Endothelial cell of umbilical vein (primary cell): ENCODE measurements around the gene NDFIP1. TPM values are rescaled to one million over a fixed set of nuclear protein-coding genes. Genes with fewer than 3 reads are reported as not detected.

Experiments used
- BruUV-seq: library from RNA; stranded (reverse); fragments of 400-500 nt; replicated peaks from 2 replicates; lab custom pipeline; 2021; lab: Mats Ljungman, UMichigan
- CTCF ChIA-PET: fragments of 300-600, 350-600 bp; sonication (Branson Sonifier 250); formaldehyde crosslinking; loops from one replicate; lab custom pipeline; 2021; ENCODE audit warnings: antibody characterized with exemption, inconsistent platforms; lab: Charles Lee
- POLR2A ChIA-PET: fragments of 300-600, 350-600 bp; sonication (Branson Sonifier 250); formaldehyde crosslinking; loops from one replicate; lab custom pipeline; 2021; ENCODE audit warnings: antibody characterized with exemption, inconsistent platforms; lab: Charles Lee
- DNase-seq: peaks from one replicate; pipeline ENCODE4 v3.0.0-alpha.2; 2011; ENCODE audit warnings: low read depth, low spot score
- FAIRE-seq: peaks from 2 replicates; lab custom pipeline; 2011; peaks lifted over from hg19 to GRCh38; lab: Jason Lieb, UNC
- H2AFZ ChIP-seq: 2 replicates; pipeline ENCODE4 v1.6.0; 2012; ENCODE audit warnings: low read depth, low read length, control low read depth, inconsistent platforms
- H3K27ac ChIP-seq: 2 replicates; pipeline ENCODE4 v1.5.1; 2011; ENCODE audit warnings: low read depth, mild to moderate bottlenecking, control low read depth, low read length, moderate library complexity; ENCODE audit not compliant: insufficient read depth
- H3K27me3 ChIP-seq, 2 experiments: 2 replicates each; pipeline versions ENCODE4 v1.6.0 to v1.6.1; 2011; ENCODE audit warnings: low read length in 2 of 2, mixed read lengths in 1 of 2; ENCODE audit not compliant: control insufficient read depth in 2 of 2, insufficient read depth in 2 of 2
- H3K36me3 ChIP-seq, 2 experiments: 2 replicates in 1 of 2; 3 replicates in 1 of 2; pipeline ENCODE4 v1.5.1; 2011; ENCODE audit warnings: low read length in 2 of 2, mild to moderate bottlenecking in 1 of 2, moderate library complexity in 1 of 2; ENCODE audit not compliant: control insufficient read depth in 2 of 2, insufficient read depth in 2 of 2; ENCODE audit errors: extremely low read depth in 1 of 2
- H3K4me1 ChIP-seq: 3 replicates; pipeline ENCODE4 v1.5.1; 2011; ENCODE audit warnings: mild to moderate bottlenecking, low read length; ENCODE audit not compliant: control insufficient read depth, insufficient read depth; ENCODE audit errors: extremely low read depth
- H3K4me2 ChIP-seq: 2 replicates; pipeline ENCODE4 v1.6.1; 2011; ENCODE audit warnings: low read length, control low read depth, mixed read lengths; ENCODE audit not compliant: insufficient read depth
- H3K4me3 ChIP-seq, 3 experiments: fragments of 200-600 bp in 1 of 3; sonication (generic), shearing (Covaris generic) in 1 of 3; replicated peaks in 1 of 3; 2 replicates each; pipeline ENCODE4 v1.5.1; 2011 to 2016; ENCODE audit warnings: control low read depth in 3 of 3, low read length in 3 of 3, mild to moderate bottlenecking in 2 of 3, inconsistent platforms in 1 of 3, low read depth in 1 of 3, moderate library complexity in 1 of 3; ENCODE audit not compliant: insufficient read depth in 1 of 3
- H3K79me2 ChIP-seq: 2 replicates; pipeline ENCODE4 v1.6.0; 2012; ENCODE audit warnings: low read length, inconsistent platforms; ENCODE audit not compliant: control insufficient read depth, insufficient read depth
- H3K9ac ChIP-seq: replicated peaks from 2 replicates; pipeline ENCODE3; 2011; ENCODE audit warnings: low read length, control low read depth; ENCODE audit not compliant: insufficient read depth; ENCODE audit errors: extremely low read depth
- H3K9me1 ChIP-seq: replicated peaks from 3 replicates; pipeline ENCODE4 v1.6.0; 2011; ENCODE audit warnings: mild to moderate bottlenecking, low read length; ENCODE audit not compliant: control insufficient read depth, insufficient read depth; ENCODE audit errors: extremely low read depth
- H3K9me3 ChIP-seq: replicated peaks from 2 replicates; pipeline ENCODE4 v1.5.1; 2012; ENCODE audit warnings: low read length, inconsistent platforms; ENCODE audit not compliant: control insufficient read depth, insufficient read depth
- H4K20me1 ChIP-seq: replicated peaks from 2 replicates; pipeline ENCODE3; 2011; ENCODE audit warnings: mild to moderate bottlenecking, low read length; ENCODE audit not compliant: control insufficient read depth, insufficient read depth; ENCODE audit errors: extremely low read depth
- EZH2 ChIP-seq: IDR thresholded peaks from 2 replicates; pipeline ENCODE4 v1.6.1; 2012; ENCODE audit warnings: borderline replicate concordance, low read depth, mild to moderate bottlenecking, moderate library complexity, low read length, inconsistent platforms; ENCODE audit not compliant: severe bottlenecking
- FOS ChIP-seq: IDR thresholded peaks from 2 replicates; pipeline ENCODE4 v1.6.1; 2011; ENCODE audit warnings: mild to moderate bottlenecking, low read length, moderate library complexity, borderline replicate concordance; ENCODE audit not compliant: insufficient read depth
- GATA2 ChIP-seq: IDR thresholded peaks from 2 replicates; pipeline ENCODE4 v1.7.0; 2011; ENCODE audit warnings: low read depth, mild to moderate bottlenecking, moderate library complexity, mixed read lengths, low read length; ENCODE audit not compliant: insufficient read length, insufficient read depth
- JUN ChIP-seq: IDR thresholded peaks from 2 replicates; pipeline ENCODE4 v1.6.1; 2011; ENCODE audit warnings: borderline replicate concordance, low read depth; ENCODE audit not compliant: insufficient read length, insufficient read depth
- MYC ChIP-seq: IDR thresholded peaks from one replicate; pipeline ENCODE4 v1.6.1; 2011; ENCODE audit warnings: mild to moderate bottlenecking, low read depth, low read length
- POLR2A ChIP-seq: IDR thresholded peaks from 2 replicates; pipeline ENCODE4 v1.6.1; 2012; ENCODE audit warnings: low read depth, mild to moderate bottlenecking, control low read depth, low read length
- POLR2AphosphoS5 ChIP-seq: IDR thresholded peaks from 2 replicates; pipeline ENCODE4 v1.6.1; 2012; ENCODE audit warnings: low read depth, mild to moderate bottlenecking, control low read depth, low read length, moderate library complexity; ENCODE audit not compliant: insufficient read depth
- dilution Hi-C: fragments of 300-500 bp; cut with MboI; formaldehyde crosslinking; loops from one replicate; pipeline ENCODE4 v1.15.0; 2019; ENCODE audit warnings: low sequenced_read_pairs; ENCODE audit not compliant: extremely low pct_ligation_motif_present
- intact Hi-C: fragments of 100-400 bp; cut with micrococcal nuclease; formaldehyde crosslinking; loops from one replicate; pipeline ENCODE4 v1.10.0; 2022
- polyA plus RNA-seq, 4 experiments: library from polyadenylated mRNA; depleted of rRNA in 3 of 4; stranded (reverse) in 3 of 4; unstranded in 1 of 4; fragments of >200 nt; gene quantifications; 2 replicates each; pipeline versions ENCODE4 v1.2.1 to v1.2.3, GENCODE V29; 2011 to 2012; ENCODE audit warnings: missing spikeins in 1 of 4
- total RNA-seq: library from RNA; stranded (reverse); gene quantifications from 2 replicates; pipeline ENCODE4 v1.2.3, GENCODE V29; 2021
- TF ChIP-seq, protein P1 (sequence below), 2 donors: IDR thresholded peaks; 1 replicate in 1 of 2; 2 replicates in 1 of 2; pipeline ENCODE4 v1.5.1; 2011; ENCODE audit warnings: low read length in 2 of 2, mild to moderate bottlenecking in 2 of 2, moderate library complexity in 2 of 2, control low read depth in 1 of 2, inconsistent platforms in 1 of 2, low read depth in 1 of 2; ENCODE audit not compliant: insufficient read depth in 1 of 2; ENCODE audit errors: extremely low read depth in 1 of 2
- TF ChIP-seq, protein P2 (sequence below): IDR thresholded peaks from 2 replicates; pipeline ENCODE4 v1.6.1; 2011; ENCODE audit not compliant: insufficient read depth, insufficient read length

Gene NDFIP1
- total and polyA plus RNA-seq, 2 donors (not counting 3 experiments of a cell fraction or from before 2014, with no cell fraction given): 12.3 to 42.6 TPM

GRCh38 chr5:142120247-142120935 is 11.8 kb downstream of the NDFIP1 start:
- FAIRE-seq (no peak), DNase-seq (peak; percentile 48)
- Histone ChIP-seq H3K4me3 (no peak overlapping the region), H3K9me1 (no peaks in the 10 kb centered on the region), H3K27me3 (no peaks in the 10 kb centered on the region), H3K9me3 (no peaks in the 10 kb centered on the region), H4K20me1 (peaks cover 18% of the 10 kb centered on the region), H3K4me2 (no peak overlapping the region), H3K36me3 (peaks cover 0 to 5% of the 10 kb centered on the region in 2 experiments), H3K79me2 (peaks cover 89% of the 10 kb centered on the region), H2AFZ (no peak overlapping the region), H3K9ac (no peak overlapping the region), H3K4me1 (peaks cover 13% of the 10 kb centered on the region), H3K27ac (no peak overlapping the region)
- BruUV-seq: no TSS peak
- intact Hi-C loops: no loop called here
- TF ChIP-seq, protein P1, sequence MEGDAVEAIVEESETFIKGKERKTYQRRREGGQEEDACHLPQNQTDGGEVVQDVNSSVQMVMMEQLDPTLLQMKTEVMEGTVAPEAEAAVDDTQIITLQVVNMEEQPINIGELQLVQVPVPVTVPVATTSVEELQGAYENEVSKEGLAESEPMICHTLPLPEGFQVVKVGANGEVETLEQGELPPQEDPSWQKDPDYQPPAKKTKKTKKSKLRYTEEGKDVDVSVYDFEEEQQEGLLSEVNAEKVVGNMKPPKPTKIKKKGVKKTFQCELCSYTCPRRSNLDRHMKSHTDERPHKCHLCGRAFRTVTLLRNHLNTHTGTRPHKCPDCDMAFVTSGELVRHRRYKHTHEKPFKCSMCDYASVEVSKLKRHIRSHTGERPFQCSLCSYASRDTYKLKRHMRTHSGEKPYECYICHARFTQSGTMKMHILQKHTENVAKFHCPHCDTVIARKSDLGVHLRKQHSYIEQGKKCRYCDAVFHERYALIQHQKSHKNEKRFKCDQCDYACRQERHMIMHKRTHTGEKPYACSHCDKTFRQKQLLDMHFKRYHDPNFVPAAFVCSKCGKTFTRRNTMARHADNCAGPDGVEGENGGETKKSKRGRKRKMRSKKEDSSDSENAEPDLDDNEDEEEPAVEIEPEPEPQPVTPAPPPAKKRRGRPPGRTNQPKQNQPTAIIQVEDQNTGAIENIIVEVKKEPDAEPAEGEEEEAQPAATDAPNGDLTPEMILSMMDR (IDR thresholded peaks at IDR 0.05; ENCODE audit: extremely low read depth in 1 of 2, insufficient read depth in 1 of 2, low read depth in 1 of 2, low read length in 2 of 2): no peak
- no peak for TF ChIP-seq FOS
- TF ChIP-seq, protein P2, sequence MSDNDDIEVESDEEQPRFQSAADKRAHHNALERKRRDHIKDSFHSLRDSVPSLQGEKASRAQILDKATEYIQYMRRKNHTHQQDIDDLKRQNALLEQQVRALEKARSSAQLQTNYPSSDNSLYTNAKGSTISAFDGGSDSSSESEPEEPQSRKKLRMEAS: no peak
- no peak for TF ChIP-seq MYC
- no peak for TF ChIP-seq POLR2A
- no peak for TF ChIP-seq GATA2
- TF ChIP-seq POLR2AphosphoS5: no peak
- TF ChIP-seq EZH2: no peak
- no peak for TF ChIP-seq JUN
- CTCF ChIA-PET: interaction anchor here (1.0 to 2.1 kb wide), 4 partner anchors 10 to 130 kb away, joined by 3 to 7 read pairs (median 4); no protein-coding TSS in a partner anchor
- dilution Hi-C loops: no loop called here
- POLR2A ChIA-PET: interaction anchor here (1.1 kb wide), 1 partner anchor 11 kb away, joined by 4 read pairs; no protein-coding TSS in a partner anchor
